Testis (tissue), 3 donors: Measurements from ENCODE around the gene ARHGAP32. TPM values are rescaled to one million over a fixed set of nuclear protein-coding genes. Genes with fewer than 3 reads are reported as not detected.

Source experiments
- DNase-seq: peaks from one replicate; pipeline ENCODE4 v3.0.0-alpha.2; 2019
- H3K27ac ChIP-seq, 2 donors: fragments of 200-600 bp; sonication (generic); one replicate each; pipeline ENCODE4 v1.5.1; 2019
- H3K27me3 ChIP-seq: fragments of 200-600 bp; sonication (generic); one replicate; pipeline ENCODE4 v1.5.1; 2019
- H3K36me3 ChIP-seq: fragments of 200-600 bp; sonication (generic); one replicate; pipeline ENCODE4 v1.5.1; 2017; ENCODE audit warnings: low read depth; ENCODE audit errors: missing control alignments
- H3K4me1 ChIP-seq: fragments of 200-600 bp; sonication (generic); one replicate; pipeline ENCODE4 v1.5.1; 2019
- H3K4me3 ChIP-seq, 2 donors: fragments of 200-600 bp; sonication (generic); one replicate each; pipeline ENCODE4 v1.5.1; 2017 to 2019
- H3K9me3 ChIP-seq: fragments of 200-600 bp; sonication (generic); one replicate; pipeline ENCODE4 v1.5.1; 2017
- CTCF ChIP-seq, 3 experiments: fragments of 450-650 bp in 2 of 3; fragments of 200-600 bp in 1 of 3; sonication (generic) in 1 of 3; IDR thresholded peaks; one replicate each; pipeline ENCODE4 v1.5.1; 2016 to 2019; ENCODE audit warnings: antibody characterized with exemption in 3 of 3, mild to moderate bottlenecking in 2 of 3, moderate library complexity in 1 of 3
- POLR2A ChIP-seq: fragments of 450-650 bp; IDR thresholded peaks from one replicate; pipeline ENCODE4 v1.6.1; 2017; ENCODE audit warnings: antibody characterized with exemption, mild to moderate bottlenecking, moderate library complexity
- WGBS, 2 donors: methylation state at CpG; one replicate each; pipeline ENCODE4 v1.1.5; 2018; 5-methylcytosine and 5-hydroxymethylcytosine counted together
- intact Hi-C: fragments of 100-400 bp; cut with DNase I; formaldehyde crosslinking; loops from one replicate; pipeline ENCODE4 v1.15.1; 2023; ENCODE audit warnings: low total_unique reads
- polyA plus RNA-seq: library from polyadenylated mRNA; stranded (reverse); fragments of 350-450 nt; fragmentation: Illumina TruSeq; extraction: RNeasy Lipid Tissue Mini Kit (QIAGEN cat#74804); gene quantifications from one replicate; pipeline ENCODE4 v1.2.3, GENCODE V29; 2014; ENCODE audit warnings: low read depth, low replicate concordance; ENCODE audit not compliant: insufficient read depth
- total RNA-seq, 2 donors: library from RNA; depleted of rRNA; stranded (reverse); fragments of >200 nt; gene quantifications; one replicate each; pipeline ENCODE4 v1.2.3, GENCODE V29; 2016

ARHGAP32 gene
- total and polyA plus RNA-seq, 3 donors from 2014 or later: 33.0 to 58.1 (median 53.8) TPM

GRCh38 chr11:129119036-129119435 lies 73.1 kb downstream of the ARHGAP32 start:
- Histone ChIP-seq H3K27ac (no peak overlapping the region), H3K4me1 (no peaks in the 10 kb centered on the region), H3K4me3 (no peak overlapping the region), H3K36me3 (no peaks in the 10 kb centered on the region), H3K27me3 (no peaks in the 10 kb centered on the region), H3K9me3 (no peaks in the 10 kb centered on the region)
- no peak for DNase-seq
- intact Hi-C loops: no loop called here
- WGBS, 2 donors: 51 to 70% methylated on average over 2 of the region's 2 CpGs
- TF ChIP-seq CTCF (IDR thresholded peaks at IDR 0.05) (no peak), POLR2A (no peak)

- WGBS, 2 donors: 47 to 49% methylated on average over 6 of the region's 6 CpGs
- Histone ChIP-seq H3K9me3 (no peaks in the 10 kb centered on the region), H3K4me1 (no peaks in the 10 kb centered on the region), H3K36me3 (no peaks in the 10 kb centered on the region), H3K27me3 (no peaks in the 10 kb centered on the region), H3K27ac (no peak overlapping the region), H3K4me3 (no peak overlapping the region)
- TF ChIP-seq POLR2A (no peak), CTCF (IDR thresholded peaks at IDR 0.05) (peak; percentile 62 to 76 (median 73))
- intact Hi-C loops: no loop called here
- peak; percentile 45 for DNase-seq
These were observed 74.4 kb downstream of the ARHGAP32 start for GRCh38 chr11:129117595-129118350.

GRCh38 chr11:129115652-129116586 lies 76.2 kb downstream of the ARHGAP32 start:
- no peaks in the 10 kb centered on the region for H3K4me1 ChIP-seq
- no peak overlapping the region for H3K27ac ChIP-seq
- TF ChIP-seq CTCF (IDR thresholded peaks at IDR 0.05) (no peak), POLR2A (no peak)
- no peaks in the 10 kb centered on the region for H3K9me3 ChIP-seq
- H3K4me3 ChIP-seq: no peak overlapping the region
- H3K27me3 ChIP-seq: no peaks in the 10 kb centered on the region
- H3K36me3 ChIP-seq: no peaks in the 10 kb centered on the region
- no peak for DNase-seq
- WGBS, 2 donors: 62 to 72% methylated on average over 2 of the region's 2 CpGs
- intact Hi-C loops: no loop called here

GRCh38 chr11:129109701-129110100 lies 82.4 kb downstream of the ARHGAP32 start:
- Histone ChIP-seq H3K4me3 (no peak overlapping the region), H3K4me1 (no peaks in the 10 kb centered on the region), H3K36me3 (no peaks in the 10 kb centered on the region), H3K9me3 (no peaks in the 10 kb centered on the region), H3K27me3 (no peaks in the 10 kb centered on the region), H3K27ac (no peak overlapping the region)
- 52 to 67% methylated on average over 1 of the region's 1 CpG for WGBS, 2 donors
- no peak for DNase-seq
- intact Hi-C loops: no loop called here
- no peak for TF ChIP-seq POLR2A

GRCh38 chr11:129106788-129107187 lies 85.3 kb downstream of the ARHGAP32 start:
- WGBS, 2 donors: 96 to 98% methylated on average over 1 of the region's 1 CpG
- H3K4me3 ChIP-seq: no peak overlapping the region

More at GRCh38 chr11:129106788-129107187, 85.3 kb downstream of the ARHGAP32 start:
- no peaks in the 10 kb centered on the region for H3K36me3 ChIP-seq
- H3K9me3 ChIP-seq: no peaks in the 10 kb centered on the region
- no peak overlapping the region for H3K27ac ChIP-seq
- intact Hi-C loops: no loop called here
- H3K4me1 ChIP-seq: no peaks in the 10 kb centered on the region
- H3K27me3 ChIP-seq: no peaks in the 10 kb centered on the region
- TF ChIP-seq POLR2A (no peak), CTCF (IDR thresholded peaks at IDR 0.05) (no peak)
- no peak for DNase-seq
